Esophagus squamous epithelium (tissue), 4 donors: Measurements from ENCODE around the gene ADAMTSL2.

Experiments
- POLR2A ChIP-seq, 4 donors: fragments of 450-650 bp; IDR thresholded peaks; one replicate each; pipeline ENCODE4 v1.6.1; 2017; ENCODE audit warnings: antibody characterized with exemption in 4 of 4, mild to moderate bottlenecking in 4 of 4, moderate library complexity in 3 of 4
- TF ChIP-seq, protein P1 (sequence below), 6 experiments: fragments of 450-650 bp in 4 of 6; fragments of 200-600 bp in 2 of 6; sonication (generic) in 2 of 6; IDR thresholded peaks; one replicate each; pipeline ENCODE4 v1.5.1; 2016 to 2019; ENCODE audit warnings: antibody characterized with exemption in 6 of 6, mild to moderate bottlenecking in 4 of 6, moderate library complexity in 4 of 6

- TF ChIP-seq, protein P1, sequence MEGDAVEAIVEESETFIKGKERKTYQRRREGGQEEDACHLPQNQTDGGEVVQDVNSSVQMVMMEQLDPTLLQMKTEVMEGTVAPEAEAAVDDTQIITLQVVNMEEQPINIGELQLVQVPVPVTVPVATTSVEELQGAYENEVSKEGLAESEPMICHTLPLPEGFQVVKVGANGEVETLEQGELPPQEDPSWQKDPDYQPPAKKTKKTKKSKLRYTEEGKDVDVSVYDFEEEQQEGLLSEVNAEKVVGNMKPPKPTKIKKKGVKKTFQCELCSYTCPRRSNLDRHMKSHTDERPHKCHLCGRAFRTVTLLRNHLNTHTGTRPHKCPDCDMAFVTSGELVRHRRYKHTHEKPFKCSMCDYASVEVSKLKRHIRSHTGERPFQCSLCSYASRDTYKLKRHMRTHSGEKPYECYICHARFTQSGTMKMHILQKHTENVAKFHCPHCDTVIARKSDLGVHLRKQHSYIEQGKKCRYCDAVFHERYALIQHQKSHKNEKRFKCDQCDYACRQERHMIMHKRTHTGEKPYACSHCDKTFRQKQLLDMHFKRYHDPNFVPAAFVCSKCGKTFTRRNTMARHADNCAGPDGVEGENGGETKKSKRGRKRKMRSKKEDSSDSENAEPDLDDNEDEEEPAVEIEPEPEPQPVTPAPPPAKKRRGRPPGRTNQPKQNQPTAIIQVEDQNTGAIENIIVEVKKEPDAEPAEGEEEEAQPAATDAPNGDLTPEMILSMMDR (IDR thresholded peaks at IDR 0.05) = no peak
- no peak for TF ChIP-seq POLR2A (IDR thresholded peaks at IDR 0.05)
These were observed 39.7 kb upstream of the ADAMTSL2 start for GRCh38 chr9:133494636-133495326.
